Cardiac septum (tissue), 1 donor: Measurements from ENCODE around the gene FGF22. TPM values are rescaled to one million over a fixed set of nuclear protein-coding genes. Genes with fewer than 3 reads are reported as not detected.
"Not testable (repeated sequence)": the region's sequence is repeated elsewhere in the genome, so short reads cannot be mapped to it uniquely, and the experiment has no call there.

Experiments
- DNase-seq: peaks from one replicate; pipeline ENCODE4 v3.0.0-alpha.2; 2020; ENCODE audit warnings: low spot score
- intact Hi-C: fragments of 100-400 bp; cut with DNase I; formaldehyde crosslinking; loops from one replicate; pipeline ENCODE4 v1.14.0; 2022
- total RNA-seq: library from RNA; stranded (reverse); fragmentation: NEBNext Ultra II Directional; extraction: Animal tissue kit (Norgen Biotek cat#: 25700); gene quantifications from one replicate; pipeline ENCODE4 v1.2.1, GENCODE V29; 2021
- donor health status: DM: no; HTN: no; CAD: no.

Gene FGF22
- total RNA-seq, 1 donor from 2014 or later, result not detected

- no peak for DNase-seq
- intact Hi-C loops, result no loop called here
Measured at GRCh38 chr19:652467-653389, 13.0 kb downstream of the FGF22 start.

- intact Hi-C loops, result no loop called here
- DNase-seq, result no peak
Measured at GRCh38 chr19:653425-653824, 13.7 kb downstream of the FGF22 start.

GRCh38 chr19:655691-656090, 16.0 kb downstream of the FGF22 start:
- intact Hi-C loops, result no loop called here
- no peak for DNase-seq

GRCh38 chr19:656751-657559, 17.3 kb downstream of the FGF22 start:
- DNase-seq, result no peak
- intact Hi-C loops, result no loop called here

- intact Hi-C loops, result no loop called here
- DNase-seq, result no peak
Measured at GRCh38 chr19:657611-658010, 17.9 kb downstream of the FGF22 start.

- DNase-seq, result no peak
- intact Hi-C loops, result no loop called here
Measured at GRCh38 chr19:658059-658839, 18.6 kb downstream of the FGF22 start.

GRCh38 chr19:658916-659839, 19.5 kb downstream of the FGF22 start:
- DNase-seq, result no peak
- intact Hi-C loops, result no loop called here

- DNase-seq, result no peak
- intact Hi-C loops, result loop anchor here (5.0 kb wide), 1 partner anchor 89 kb away; the partner anchor contains the start of gene BSG
Measured at GRCh38 chr19:660793-661426, 21.2 kb downstream of the FGF22 start.

- intact Hi-C loops, result loop anchor here (5.0 kb wide), 1 partner anchor 89 kb away; the partner anchor contains the start of gene BSG
- DNase-seq, result no peak
Measured at GRCh38 chr19:661427-662196, 21.9 kb downstream of the FGF22 start.

GRCh38 chr19:662207-662961, 22.7 kb downstream of the FGF22 start:
- intact Hi-C loops, result loop anchor here (5.0 kb wide), 1 partner anchor 90 kb away; the partner anchor contains the start of gene BSG
- DNase-seq, result no peak

- intact Hi-C loops, result loop anchor here (5.0 kb wide), 1 partner anchor 91 kb away; the partner anchor contains the start of gene BSG
- peak; percentile 97 for DNase-seq
Measured at GRCh38 chr19:662962-663681, 23.4 kb downstream of the FGF22 start, which contains the start of gene RNF126. Gene RNF126 (minus strand): TSS chr19:663214. CDS start chr19:663121, 93 bp downstream.

GRCh38 chr19:663682-664117, 24.0 kb downstream of the FGF22 start:
- DNase-seq, result no peak
- intact Hi-C loops, result loop anchor here (2.0 to 5.0 kb wide), 2 partner anchors 71 to 91 kb away; partner anchors contain the start of gene BSG

GRCh38 chr19:664913-665443, 25.3 kb downstream of the FGF22 start:
- peak; percentile 91 for DNase-seq
- intact Hi-C loops, result loop anchor here (2.0 to 5.0 kb wide), 2 partner anchors 70 to 93 kb away; partner anchors contain the start of gene BSG

- DNase-seq, intact Hi-C loops: not testable (repeated sequence)
Measured at GRCh38 chr19:666985-667573, 27.4 kb downstream of the FGF22 start.
